GM19099 (cell line): Measurements from ENCODE around the gene HEXA.

Experiments
- POLR2A ChIP-seq: IDR thresholded peaks from 3 replicates; pipeline ENCODE4 v1.6.1; 2011; ENCODE audit warnings: low read depth; ENCODE audit not compliant: insufficient read length; ENCODE audit errors: extremely low read depth

Gene HEXA

DNA sequence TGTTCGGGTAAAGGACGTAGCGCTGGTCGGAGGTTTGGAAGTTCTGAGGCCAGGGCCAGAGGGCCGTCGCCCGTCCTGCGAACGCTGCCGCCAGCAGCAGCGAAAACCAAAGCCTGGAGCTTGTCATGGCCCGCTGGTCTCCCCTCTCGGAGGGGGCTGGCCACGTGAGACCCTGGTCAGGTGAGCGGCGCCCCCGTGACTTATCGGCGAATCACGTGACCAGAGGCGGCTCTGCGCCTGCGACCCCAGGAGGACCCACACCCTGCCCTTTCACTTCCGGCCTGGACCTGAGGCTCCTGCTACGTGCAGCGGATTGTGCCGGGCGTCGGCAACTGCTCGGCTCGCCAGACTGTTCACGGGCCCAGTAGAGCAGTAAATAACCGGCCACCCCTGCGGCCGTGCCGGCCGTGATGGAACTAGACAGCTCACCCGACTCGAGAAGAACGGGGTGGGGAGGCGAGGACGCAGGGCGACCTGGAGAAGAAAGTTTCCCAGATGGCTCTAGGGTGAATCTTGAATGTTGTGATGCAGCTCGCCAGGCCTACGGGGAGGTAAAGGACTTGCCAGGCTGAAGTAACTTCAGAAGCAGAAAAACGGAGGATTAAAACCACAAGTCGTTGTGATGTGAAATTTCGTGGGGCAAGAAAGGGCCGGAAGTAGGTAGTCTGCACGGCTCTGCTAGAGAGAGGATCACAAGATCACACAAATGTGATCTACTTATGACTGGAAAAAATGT, at the start of gene HEXA:
Gene HEXA (minus strand): TSS at position 169 of the 736 bp plus-strand sequence. CDS start 42 bp downstream, at position 127.
- TF ChIP-seq POLR2A = peak; percentile 96

DNA sequence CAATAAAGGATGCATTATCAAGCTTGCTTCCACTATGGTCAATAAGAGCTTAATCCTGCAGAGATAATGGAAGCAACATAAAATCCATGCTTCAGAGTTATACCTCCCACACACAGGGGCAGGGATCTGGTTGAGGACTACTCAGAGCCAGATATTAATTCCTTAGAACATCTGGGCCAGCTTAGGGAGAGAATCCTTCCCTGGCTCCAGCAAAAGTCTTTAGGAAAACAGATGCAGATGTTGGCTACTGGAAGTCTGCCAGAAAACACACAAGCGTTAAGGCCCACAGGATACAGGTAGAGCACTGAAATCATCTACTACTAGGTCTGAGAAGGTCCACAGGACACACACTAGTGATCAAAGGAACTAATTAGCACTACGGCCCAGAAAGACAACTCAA, 47.4 kb upstream of the HEXA start:
- no peak for TF ChIP-seq POLR2A

DNA sequence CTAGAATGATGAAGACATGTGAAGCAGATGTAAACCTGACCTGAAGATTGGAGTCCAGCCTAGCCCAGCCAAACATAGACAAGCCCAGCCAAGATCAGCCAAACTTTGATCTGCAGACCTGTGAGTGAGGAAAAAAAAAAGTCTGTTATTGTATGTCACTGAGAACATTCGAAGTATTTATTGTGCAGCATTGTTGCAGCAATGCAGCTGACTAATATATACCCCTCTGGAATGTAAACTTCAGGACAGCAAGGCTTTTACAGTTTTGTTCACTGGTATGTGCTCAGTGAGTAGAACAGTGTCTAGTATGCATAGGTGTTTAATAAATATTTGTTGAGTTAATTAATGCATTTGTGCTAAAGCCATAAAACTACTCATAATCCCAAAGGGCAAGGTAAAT, 45.7 kb upstream of the HEXA start:
- no peak for TF ChIP-seq POLR2A

DNA sequence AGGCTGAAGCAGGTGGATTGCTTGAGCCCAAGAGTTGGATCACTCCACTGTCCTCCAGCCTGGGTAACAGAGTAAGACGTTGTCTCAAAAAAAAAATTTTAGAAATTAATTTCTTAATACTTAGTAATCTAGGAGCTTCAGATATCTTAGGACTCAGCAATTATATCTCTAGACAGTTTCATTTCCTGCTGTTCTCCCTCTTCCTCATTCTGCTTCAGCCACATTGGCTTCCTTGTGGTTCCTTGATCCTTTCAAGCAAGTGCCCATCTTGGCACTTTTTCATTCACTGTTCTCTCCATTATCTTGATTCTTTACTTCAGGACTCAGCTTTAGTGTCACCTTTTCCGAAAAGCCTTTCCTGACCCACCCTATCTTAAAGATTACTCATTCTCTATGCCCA, 44.8 kb upstream of the HEXA start:
- no peak for TF ChIP-seq POLR2A

DNA sequence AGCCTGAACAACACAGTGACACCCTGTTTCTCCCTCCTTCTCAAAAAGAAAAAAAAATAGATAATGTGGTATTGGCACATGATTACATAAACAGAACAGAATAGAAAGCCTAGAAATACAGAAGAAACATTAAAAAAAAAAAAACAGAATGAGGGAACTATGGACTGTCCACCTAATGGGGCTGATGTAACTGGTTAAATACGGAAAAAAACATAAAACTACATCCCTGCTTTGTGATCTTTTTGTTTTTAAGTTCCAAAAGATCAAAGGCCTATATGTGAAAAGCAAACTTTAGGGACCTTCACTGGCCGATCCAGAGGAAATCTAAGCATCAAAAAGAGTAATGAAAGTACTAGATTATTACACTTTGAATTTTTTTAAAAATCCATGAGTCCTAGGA, 39.5 kb upstream of the HEXA start:
- no peak for TF ChIP-seq POLR2A

DNA sequence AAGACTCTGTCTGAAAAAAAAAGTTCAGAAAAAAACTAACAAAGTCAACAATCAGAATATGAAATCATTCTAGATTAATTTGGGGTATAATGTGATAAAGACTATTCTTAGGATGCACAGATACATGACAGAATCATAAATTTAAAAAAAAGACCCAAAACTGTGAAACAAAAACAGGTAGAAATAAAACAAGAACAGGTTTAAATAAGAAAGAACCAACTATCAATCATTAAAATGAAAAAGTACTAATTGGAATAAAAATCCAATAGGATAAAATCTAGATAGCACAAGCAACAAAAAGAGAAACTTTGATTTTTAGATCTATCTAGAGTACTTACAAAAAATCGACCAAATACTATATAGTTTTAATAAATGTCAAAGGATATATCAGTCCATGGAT, 35.7 kb upstream of the HEXA start:
- TF ChIP-seq POLR2A = no peak

DNA sequence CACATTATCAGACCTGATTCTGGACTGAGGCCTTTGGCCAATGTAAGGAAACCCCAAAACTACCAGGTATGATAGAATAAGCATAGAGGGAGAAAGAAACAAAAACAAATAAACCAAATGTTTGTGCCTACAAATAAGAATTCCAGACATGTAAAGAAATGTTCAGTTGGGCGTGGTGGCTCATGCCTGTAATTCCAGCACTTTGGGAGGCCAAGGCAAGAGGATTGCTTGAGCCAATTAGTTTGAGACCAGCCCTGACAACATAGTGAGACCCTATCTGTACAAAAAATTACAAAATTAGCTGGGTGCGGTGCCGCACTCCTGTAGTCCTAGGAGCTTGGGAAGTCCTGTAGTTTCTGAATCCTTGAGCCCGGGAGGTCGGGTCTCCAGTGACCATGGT, 35.3 kb upstream of the HEXA start:
- TF ChIP-seq POLR2A = no peak

DNA sequence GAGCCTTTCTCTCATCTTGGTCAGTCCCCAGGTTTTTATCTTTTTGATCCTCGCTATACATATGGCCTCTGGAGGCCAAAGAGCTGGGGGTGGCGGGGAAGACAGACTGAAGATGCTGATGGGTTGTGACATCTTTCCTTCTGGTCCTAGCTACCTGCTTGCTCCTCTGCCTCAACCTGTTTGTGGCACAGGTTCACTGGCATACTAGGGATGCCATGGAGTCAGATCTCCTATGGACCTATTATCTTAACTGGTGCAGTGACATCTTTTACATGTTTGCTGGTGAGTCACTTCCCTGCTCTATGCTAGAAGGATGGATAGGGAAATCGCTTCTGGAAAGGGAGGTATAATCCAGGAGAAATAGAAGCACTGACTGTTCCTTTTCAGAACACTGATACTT, 31.1 kb upstream of the HEXA start:
- TF ChIP-seq POLR2A = no peak

DNA sequence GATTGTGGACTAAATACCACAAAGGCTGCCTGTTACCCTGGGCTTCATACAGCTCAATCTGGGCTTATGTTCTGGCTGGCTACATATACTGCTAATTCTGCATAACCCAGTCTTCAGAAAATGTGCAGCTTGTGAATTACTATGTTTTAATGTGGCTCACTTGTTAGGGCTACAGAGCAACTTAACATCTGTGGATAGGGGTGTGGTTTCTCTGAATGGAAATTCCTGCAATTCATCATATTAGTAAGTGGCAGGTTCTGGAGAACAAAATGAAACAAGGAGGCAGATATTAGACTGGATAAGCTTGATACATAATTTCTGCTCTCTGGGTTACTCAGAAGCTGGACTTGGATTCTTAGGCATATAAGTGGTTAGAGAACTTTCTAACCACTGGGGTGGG, 29.0 kb upstream of the HEXA start:
- no peak for TF ChIP-seq POLR2A

DNA sequence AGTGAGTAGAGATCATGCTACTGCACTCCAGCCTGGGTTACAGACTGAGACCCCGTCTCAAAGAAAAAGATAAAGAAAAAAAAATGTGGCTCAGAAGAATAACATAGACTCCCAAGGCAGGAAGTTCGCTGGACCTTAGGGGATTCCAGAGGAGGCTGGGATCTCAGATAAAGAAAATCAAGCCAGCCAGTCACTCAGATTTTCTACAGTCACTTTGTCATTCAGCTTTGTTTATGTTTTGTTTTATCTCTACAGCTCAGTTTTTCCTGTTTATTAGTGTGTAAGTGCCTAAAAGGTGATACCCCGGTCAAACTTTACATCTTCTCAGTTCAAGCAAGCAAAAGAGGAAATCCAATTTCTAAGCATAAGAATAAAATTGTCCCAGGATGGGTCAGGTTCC, 28.5 kb upstream of the HEXA start:
- no peak for TF ChIP-seq POLR2A

DNA sequence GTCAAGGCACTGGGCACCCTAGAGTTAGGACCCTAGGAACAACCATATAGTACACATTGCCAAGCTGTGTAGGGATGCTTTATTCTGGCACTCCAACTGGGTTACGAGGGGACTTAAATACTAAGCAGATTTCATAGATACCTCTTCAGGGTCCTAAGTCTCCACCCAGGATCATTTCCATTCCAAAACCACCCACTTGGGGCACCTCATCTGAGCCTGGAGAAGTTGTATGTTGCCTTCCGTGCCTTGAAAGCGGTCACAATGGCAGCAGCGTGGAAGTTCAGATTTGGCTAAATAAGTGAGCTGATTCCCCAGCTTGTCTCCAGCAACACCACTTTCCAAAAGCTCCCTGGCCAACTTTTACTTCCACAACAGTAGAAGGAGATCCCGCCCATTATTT, 26.9 kb upstream of the HEXA start:
- no peak for TF ChIP-seq POLR2A

DNA sequence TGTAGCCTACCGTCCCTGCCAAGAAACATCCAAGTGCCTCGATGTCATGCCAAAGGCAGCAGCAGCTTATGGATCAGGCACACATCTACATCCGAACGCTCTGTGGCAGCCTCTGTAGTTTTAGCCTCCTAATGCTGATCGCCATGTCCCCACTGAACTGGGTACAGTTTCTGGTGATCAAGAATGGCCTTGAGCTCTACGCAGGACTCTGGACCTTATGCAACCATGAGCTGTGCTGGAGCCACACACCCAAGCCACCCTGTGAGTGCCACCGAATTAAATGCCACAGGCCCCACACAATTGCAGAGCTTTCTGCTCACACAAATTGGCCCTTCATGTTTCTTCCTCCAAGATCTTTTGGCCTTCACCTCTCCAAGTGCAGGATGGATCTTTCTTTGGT, 22.8 kb upstream of the HEXA start:
- TF ChIP-seq POLR2A = no peak

DNA sequence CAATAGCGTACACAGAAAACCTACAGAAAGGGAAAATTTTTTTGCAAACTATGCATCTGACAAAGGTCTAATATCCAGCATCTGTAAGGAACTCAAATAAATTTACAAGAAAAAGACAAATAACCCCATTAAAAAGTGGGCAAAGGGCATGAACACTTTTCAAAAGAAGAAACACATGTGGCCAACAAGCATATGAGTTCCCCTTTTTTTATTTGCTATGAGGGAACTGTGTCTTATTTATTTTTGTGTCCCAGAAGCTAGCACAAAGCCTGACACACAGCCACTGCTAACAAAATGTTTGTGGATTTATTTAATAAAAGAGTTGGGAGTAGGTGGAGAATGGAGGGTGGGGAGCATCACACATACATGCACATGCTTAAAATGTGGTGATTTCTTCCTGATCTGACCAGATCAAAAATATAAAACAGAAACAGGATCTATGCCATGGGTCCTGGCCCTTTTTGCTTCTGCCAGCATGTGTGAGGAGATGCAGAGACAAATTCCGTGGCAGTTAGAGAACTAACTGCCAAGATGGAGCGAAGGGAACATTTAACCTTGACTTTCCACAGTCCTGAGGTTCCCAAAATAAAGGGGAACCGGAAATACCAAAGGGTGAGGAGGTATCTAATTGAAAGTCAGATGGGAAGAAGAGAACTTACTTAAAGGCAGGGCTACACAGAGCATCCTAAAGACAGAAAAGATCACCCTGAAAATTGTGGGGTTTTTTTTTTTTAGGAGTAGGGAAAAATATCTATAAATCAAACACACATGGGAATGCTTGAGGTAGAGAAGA, 22.2 kb upstream of the HEXA start, which contains the start of gene TMEM202:
Gene TMEM202 (plus strand): TSS at position 510 of the 793 bp plus-strand sequence. CDS start 22 bp downstream, at position 532.
- no peak for TF ChIP-seq POLR2A

DNA sequence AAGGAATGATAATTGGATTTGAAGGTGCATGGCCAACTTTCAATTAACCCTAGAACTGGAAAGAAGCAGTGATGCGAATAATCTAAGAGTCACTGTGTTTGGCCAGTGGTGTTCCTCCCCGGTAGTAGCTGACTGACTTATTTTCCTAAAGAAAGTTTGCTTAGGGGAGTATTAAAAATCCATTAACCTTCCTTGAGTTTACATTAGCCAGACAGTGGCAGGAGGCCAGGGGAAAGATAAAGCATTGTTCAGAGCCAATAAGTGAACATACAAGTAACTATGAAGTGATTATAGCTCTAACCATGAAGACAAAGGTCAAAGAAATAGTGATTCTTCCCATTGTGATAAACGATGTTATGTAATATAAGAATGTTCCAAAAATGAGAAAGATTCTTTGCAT, 13.4 kb upstream of the HEXA start:
- TF ChIP-seq POLR2A = no peak

DNA sequence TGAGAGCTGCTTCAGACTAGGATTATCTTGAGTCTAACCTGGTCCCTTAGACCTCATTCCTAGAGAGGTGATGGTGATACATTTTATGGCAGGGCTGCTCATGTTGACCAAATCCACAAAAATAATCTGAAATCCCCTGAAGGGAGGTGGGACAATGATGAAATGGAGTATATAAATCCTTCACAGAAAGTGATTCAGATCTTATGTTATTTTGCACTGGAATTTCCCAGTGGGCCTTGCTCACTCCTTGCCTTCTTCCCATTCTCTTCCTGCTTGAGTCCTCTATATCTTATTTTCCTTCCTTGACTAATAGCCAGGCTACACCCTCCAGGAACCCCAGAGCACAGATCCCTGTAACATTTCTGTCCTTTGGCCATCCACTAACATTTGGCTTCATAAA, 11.9 kb upstream of the HEXA start:
- TF ChIP-seq POLR2A = no peak

DNA sequence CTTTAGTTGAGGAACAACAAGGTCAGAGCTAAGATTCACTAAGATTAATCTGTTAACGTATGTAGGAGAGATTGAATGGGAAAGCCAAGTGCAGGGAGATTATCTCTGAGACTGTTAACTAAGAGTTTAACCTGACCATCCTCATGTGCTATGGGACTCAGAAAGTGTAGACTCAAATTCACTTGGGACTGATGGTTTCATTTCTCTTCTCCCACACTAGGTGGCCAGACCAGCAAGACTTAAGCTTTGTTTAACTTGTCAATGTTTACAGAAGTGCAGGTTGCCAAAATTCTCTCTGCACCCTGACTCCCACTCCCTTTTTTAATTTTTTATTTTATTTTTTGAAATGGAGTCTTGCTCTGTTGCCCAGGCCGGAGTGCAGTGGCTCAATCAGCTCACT, 6.3 kb upstream of the HEXA start:
- no peak for TF ChIP-seq POLR2A
